Measurements from ENCODE around the gene USP36. TPM values are rescaled to one million over a fixed set of nuclear protein-coding genes. Genes with fewer than 3 reads are reported as not detected.

Gene USP36
- total and polyA plus RNA-seq, 9 of the 15 experiments (the other 6 are each of a cell fraction or from before 2014, with no cell fraction given), result 6.4 to 72.8 (median 22.5) TPM

GRCh38 chr17:78796517-78796900 lies 44.1 kb downstream of the USP36 start (continued):
- no peak for TF ChIP-seq GTF2A2 (tag; IDR thresholded peaks at IDR 0.05)
- TF ChIP-seq TCFL5 (CRISPR knock-in tag; conservative IDR thresholded peaks at IDR 0.05), result no peak
- TF ChIP-seq SMAD2 (IDR thresholded peaks at IDR 0.05; ENCODE audit: low read depth, low read length), result no peak
- no peak for TF ChIP-seq FOSL1 (tag; conservative IDR thresholded peaks at IDR 0.05)
- no peak for TF ChIP-seq ZNF408 (CRISPR knock-in tag; IDR thresholded peaks at IDR 0.05; ENCODE audit: low read depth)

DNA sequence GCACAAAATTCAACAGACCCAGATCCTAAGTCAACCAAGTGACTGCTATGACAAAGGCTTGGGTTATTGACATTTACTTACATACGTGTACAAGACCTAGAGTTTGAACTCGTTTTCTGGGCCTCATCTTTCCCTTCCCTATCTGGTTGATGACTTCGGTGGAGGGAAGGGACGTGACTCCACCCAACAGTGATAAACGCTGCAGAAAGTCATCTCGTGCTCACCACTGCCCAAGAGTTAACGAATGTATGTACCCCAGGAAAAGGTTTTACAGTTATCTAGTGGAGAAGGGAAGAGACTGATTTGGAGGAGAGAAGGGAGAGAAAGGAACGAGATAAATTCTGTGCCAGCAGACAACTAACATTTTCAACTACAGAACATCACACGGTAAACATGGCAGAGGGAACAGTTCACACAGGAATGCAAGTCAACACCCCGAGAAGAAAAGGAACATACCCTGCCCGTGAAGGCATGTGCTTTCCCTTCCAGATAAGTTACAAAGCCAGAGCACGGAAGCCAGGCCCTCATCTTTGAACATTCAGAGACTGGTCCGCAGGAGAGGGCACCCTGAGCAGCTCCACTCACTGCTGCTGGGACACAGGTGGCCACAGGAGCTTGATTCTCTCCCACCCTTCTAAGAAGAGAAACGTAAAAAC lies 44.6 kb downstream of the USP36 start:
- Histone ChIP-seq H3K27me3 (ENCODE audit: control insufficient read depth in 2 of 2, insufficient read depth in 2 of 2, low read length in 2 of 2) (no peaks in the 10 kb centered on the region), H3K9ac (ENCODE audit: insufficient read depth in 1 of 2, low read depth in 2 of 2, low read length in 2 of 2) (no peak overlapping the region), H2AFZ (ENCODE audit: low read depth, low read length) (no peak overlapping the region), H3K36me3 (ENCODE audit: control insufficient read depth, insufficient read depth, low read length) (peaks cover 76% of the 10 kb centered on the region), H3K27ac (ENCODE audit: extremely low read depth, low read depth, low read length) (no peak overlapping the region), H4K20me1 (replicated peaks; ENCODE audit: control insufficient read depth, insufficient read depth, low read length) (peaks cover 6% of the 10 kb centered on the region; the same call in 1 of the 2 replicates), H3K4me1 (replicated peaks in 1 of 2; ENCODE audit: control insufficient read depth in 2 of 2, insufficient read depth in 2 of 2, low read length in 2 of 2) (no peaks in the 10 kb centered on the region; a peak in 1 of 5 replicates), H3K9me1 (ENCODE audit: control insufficient read depth, insufficient read depth, low read length) (no peaks in the 10 kb centered on the region), H3K9me3 (replicated peaks; ENCODE audit: control insufficient read depth, insufficient read depth, low read depth, low read length) (no peaks in the 10 kb centered on the region), H3K4me3 (no peak overlapping the region), H3K79me2 (ENCODE audit: control insufficient read depth, insufficient read depth, low read length) (no peaks in the 10 kb centered on the region), H3K4me2 (ENCODE audit: insufficient read depth, low read length) (no peak overlapping the region)
- ChIA-PET POLR2A (interaction anchor here (1.2 kb wide), 2 partner anchors 11 to 14 kb away, joined by 4 to 6 read pairs; no protein-coding TSS in a partner anchor), CTCF (ENCODE audit: low intra/inter-chr PET ratio) (no interaction called here)
- intact Hi-C loops (cut with micrococcal nuclease) (no loop called here), in situ Hi-C loops (cut with MboI) (no loop called here)
- no peak for DNase-seq (ENCODE audit: extremely low read depth in 1 of 4, low spot score in 3 of 4)
- no peak for FAIRE-seq
- 67% methylated on average over 13 of the region's 14 CpGs for WGBS (ENCODE audit: insufficient coverage, low coverage, missing lambda C conversion rate)
- BruUV-seq (replicated peaks), result TSS peak; percentile 35
- ATAC-seq, result no peak
- TF ChIP-seq SRSF9 (IDR thresholded peaks at IDR 0.05; ENCODE audit: borderline replicate concordance, low read depth, low read length) (no peak), PBX2 (CRISPR knock-in tag; IDR thresholded peaks at IDR 0.05; ENCODE audit: low read depth) (no peak), PBX2 (tag; conservative IDR thresholded peaks at IDR 0.05; ENCODE audit: low read depth) (no peak), GTF2B (IDR thresholded peaks at IDR 0.05; ENCODE audit: extremely low read depth, insufficient read length) (no peak), ATF7 (IDR thresholded peaks at IDR 0.05) (no peak), ZNF75A (CRISPR knock-in tag; IDR thresholded peaks at IDR 0.05) (no peak), NFE2L1 (tag; IDR thresholded peaks at IDR 0.05; ENCODE audit: borderline replicate concordance, low read depth) (no peak), ESRRB (CRISPR knock-in tag; IDR thresholded peaks at IDR 0.05; ENCODE audit: borderline replicate concordance) (no peak), ZC3H8 (IDR thresholded peaks at IDR 0.05) (no peak)
- TF ChIP-seq, protein P1, sequence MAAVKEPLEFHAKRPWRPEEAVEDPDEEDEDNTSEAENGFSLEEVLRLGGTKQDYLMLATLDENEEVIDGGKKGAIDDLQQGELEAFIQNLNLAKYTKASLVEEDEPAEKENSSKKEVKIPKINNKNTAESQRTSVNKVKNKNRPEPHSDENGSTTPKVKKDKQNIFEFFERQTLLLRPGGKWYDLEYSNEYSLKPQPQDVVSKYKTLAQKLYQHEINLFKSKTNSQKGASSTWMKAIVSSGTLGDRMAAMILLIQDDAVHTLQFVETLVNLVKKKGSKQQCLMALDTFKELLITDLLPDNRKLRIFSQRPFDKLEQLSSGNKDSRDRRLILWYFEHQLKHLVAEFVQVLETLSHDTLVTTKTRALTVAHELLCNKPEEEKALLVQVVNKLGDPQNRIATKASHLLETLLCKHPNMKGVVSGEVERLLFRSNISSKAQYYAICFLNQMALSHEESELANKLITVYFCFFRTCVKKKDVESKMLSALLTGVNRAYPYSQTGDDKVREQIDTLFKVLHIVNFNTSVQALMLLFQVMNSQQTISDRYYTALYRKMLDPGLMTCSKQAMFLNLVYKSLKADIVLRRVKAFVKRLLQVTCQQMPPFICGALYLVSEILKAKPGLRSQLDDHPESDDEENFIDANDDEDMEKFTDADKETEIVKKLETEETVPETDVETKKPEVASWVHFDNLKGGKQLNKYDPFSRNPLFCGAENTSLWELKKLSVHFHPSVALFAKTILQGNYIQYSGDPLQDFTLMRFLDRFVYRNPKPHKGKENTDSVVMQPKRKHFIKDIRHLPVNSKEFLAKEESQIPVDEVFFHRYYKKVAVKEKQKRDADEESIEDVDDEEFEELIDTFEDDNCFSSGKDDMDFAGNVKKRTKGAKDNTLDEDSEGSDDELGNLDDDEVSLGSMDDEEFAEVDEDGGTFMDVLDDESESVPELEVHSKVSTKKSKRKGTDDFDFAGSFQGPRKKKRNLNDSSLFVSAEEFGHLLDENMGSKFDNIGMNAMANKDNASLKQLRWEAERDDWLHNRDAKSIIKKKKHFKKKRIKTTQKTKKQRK (IDR thresholded peaks at IDR 0.05; ENCODE audit: borderline replicate concordance, low read depth, low read length), result no peak

Data from K562 (cell line).